ENCODE data around the gene CNNM3.

CNNM3 gene

GRCh38 chr2:96856776-96857666, 41.0 kb downstream of the CNNM3 start:
- peak overlapping the region; percentile 63 to 97 for H3K4me3 ChIP-seq (ENCODE audit: low read length in 2 of 2)
- no peak overlapping the region for H3K14ac ChIP-seq (ENCODE audit: low read length)
- H2BK5ac ChIP-seq (ENCODE audit: low read length), result peak overlapping the region; percentile 0
- peaks cover 21 to 44% of the 10 kb centered on the region in 2 donors for H3K36me3 ChIP-seq (replicated peaks in 1 of 2; ENCODE audit: control insufficient read depth in 2 of 2, insufficient read depth in 2 of 2, low read length in 2 of 2)
- H3K4me1 ChIP-seq (ENCODE audit: control insufficient read depth in 2 of 2, insufficient read depth in 1 of 2, low read depth in 1 of 2, low read length in 2 of 2), result peaks cover 11% of the 10 kb centered on the region in 2 donors
- peak overlapping the region; percentile 69 for H2BK15ac ChIP-seq (ENCODE audit: low read length)
- H3K18ac ChIP-seq (ENCODE audit: low read length), result peak overlapping the region; percentile 99
- H4K8ac ChIP-seq (ENCODE audit: low read depth, low read length), result no peak overlapping the region
- peak overlapping the region; percentile 89 for H2AK5ac ChIP-seq (ENCODE audit: low read depth, low read length)
- H3K23ac ChIP-seq (ENCODE audit: low read depth, low read length, poor library complexity), result peak overlapping the region; percentile 75
- no peak overlapping the region for H2BK120ac ChIP-seq (ENCODE audit: low read depth, low read length)
- no peaks in the 10 kb centered on the region for H3K27me3 ChIP-seq (ENCODE audit: control insufficient read depth in 3 of 3, insufficient read depth in 3 of 3, low read depth in 1 of 3, low read length in 3 of 3)
- DNase-seq (ENCODE audit: low spot score), result no peak
- H3K4ac ChIP-seq (ENCODE audit: low read length), result peak overlapping the region; percentile 15
- H3K4me2 ChIP-seq (ENCODE audit: insufficient read depth, low read length, poor library complexity, severe bottlenecking), result peak overlapping the region; percentile 79
- H2BK12ac ChIP-seq (ENCODE audit: low read length), result no peak overlapping the region
- H2AFZ ChIP-seq (ENCODE audit: low read length), result peak overlapping the region; percentile 95
- no CpG with 5 or more reads among the region's 27 CpGs for WGBS, 2 donors (ENCODE audit: extremely low coverage in 2 of 2, insufficient read length in 2 of 2, insufficient replicate concordance in 1 of 2)
- no peak overlapping the region for H4K91ac ChIP-seq (ENCODE audit: low read depth, low read length, poor library complexity)
- H3K9ac ChIP-seq (ENCODE audit: low read depth, low read length, poor library complexity), result peak overlapping the region; percentile 93
- peaks cover 2% of the 10 kb centered on the region for H3K79me1 ChIP-seq (ENCODE audit: low read depth, low read length)
- no peaks in the 10 kb centered on the region for H3K9me3 ChIP-seq (replicated peaks in 1 of 2; ENCODE audit: control insufficient read depth in 2 of 2, insufficient read depth in 1 of 2, low read depth in 1 of 2, low read length in 2 of 2)
- no peak overlapping the region for H3K27ac ChIP-seq (replicated peaks; ENCODE audit: low read length)

- no peak within 1 kb of the TSS for H4K8ac ChIP-seq (ENCODE audit: low read depth, low read length)
- DNase-seq (ENCODE audit: low spot score), result peak; percentile 99
- H3K23ac ChIP-seq (ENCODE audit: low read depth, low read length, poor library complexity), result peak within 1 kb of the TSS; percentile 90
- no peak within 1 kb of the TSS for H4K91ac ChIP-seq (ENCODE audit: low read depth, low read length, poor library complexity)
- peak within 1 kb of the TSS; percentile 63 to 97 for H3K4me3 ChIP-seq (ENCODE audit: low read length in 2 of 2)
- peaks cover 2% of the 10 kb centered on the region for H3K79me1 ChIP-seq (ENCODE audit: low read depth, low read length)
- no peak within 1 kb of the TSS for H3K27ac ChIP-seq (replicated peaks; ENCODE audit: low read length)
- H2BK15ac ChIP-seq (ENCODE audit: low read length), result peak within 1 kb of the TSS; percentile 69
- peak within 1 kb of the TSS; percentile 99 for H3K18ac ChIP-seq (ENCODE audit: low read length)
- peak within 1 kb of the TSS; percentile 93 for H3K9ac ChIP-seq (ENCODE audit: low read depth, low read length, poor library complexity)
- H2BK5ac ChIP-seq (ENCODE audit: low read length), result peak within 1 kb of the TSS; percentile 28
- peak within 1 kb of the TSS; percentile 95 for H2AFZ ChIP-seq (ENCODE audit: low read length)
- H3K9me3 ChIP-seq (replicated peaks in 1 of 2; ENCODE audit: control insufficient read depth in 2 of 2, insufficient read depth in 1 of 2, low read depth in 1 of 2, low read length in 2 of 2), result no peaks in the 10 kb centered on the region
- H3K36me3 ChIP-seq (replicated peaks in 1 of 2; ENCODE audit: control insufficient read depth in 2 of 2, insufficient read depth in 2 of 2, low read length in 2 of 2), result peaks cover 24 to 41% of the 10 kb centered on the region in 2 donors
- no peak within 1 kb of the TSS for H2BK120ac ChIP-seq (ENCODE audit: low read depth, low read length)
- H3K14ac ChIP-seq (ENCODE audit: low read length), result no peak within 1 kb of the TSS
- H2BK12ac ChIP-seq (ENCODE audit: low read length), result no peak within 1 kb of the TSS
- peak within 1 kb of the TSS; percentile 89 for H2AK5ac ChIP-seq (ENCODE audit: low read depth, low read length)
- peak within 1 kb of the TSS; percentile 91 for H3K4me2 ChIP-seq (ENCODE audit: insufficient read depth, low read length, poor library complexity, severe bottlenecking)
- no peaks in the 10 kb centered on the region for H3K27me3 ChIP-seq (ENCODE audit: control insufficient read depth in 3 of 3, insufficient read depth in 3 of 3, low read depth in 1 of 3, low read length in 3 of 3)
- H3K4me1 ChIP-seq (ENCODE audit: control insufficient read depth in 2 of 2, insufficient read depth in 1 of 2, low read depth in 1 of 2, low read length in 2 of 2), result peaks cover 11% of the 10 kb centered on the region in 2 donors
- whole genome bisulfite sequencing, 2 donors (ENCODE audit: extremely low coverage in 2 of 2, insufficient read length in 2 of 2, insufficient replicate concordance in 1 of 2), result no CpG with 5 or more reads among the region's 81 CpGs
- peak within 1 kb of the TSS; percentile 15 for H3K4ac ChIP-seq (ENCODE audit: low read length)
Measured at GRCh38 chr2:96857667-96858372, 41.8 kb downstream of the CNNM3 start, which contains the start of gene ANKRD39. Gene ANKRD39, minus strand, starts transcription at chr2:96858016. Its CDS starts 29 bp downstream, at chr2:96857987.

- Histone ChIP-seq H2BK5ac (ENCODE audit: low read length) (no peak overlapping the region), H3K27me3 (ENCODE audit: control insufficient read depth in 3 of 3, insufficient read depth in 3 of 3, low read depth in 1 of 3, low read length in 3 of 3) (no peaks in the 10 kb centered on the region), H3K23ac (ENCODE audit: low read depth, low read length, poor library complexity) (peak overlapping the region; percentile 45), H3K36me3 (replicated peaks in 1 of 2; ENCODE audit: control insufficient read depth in 2 of 2, insufficient read depth in 2 of 2, low read length in 2 of 2) (peaks cover 31 to 43% of the 10 kb centered on the region in 2 donors), H4K8ac (ENCODE audit: low read depth, low read length) (no peak overlapping the region), H2AFZ (ENCODE audit: low read length) (peak overlapping the region; percentile 90), H3K4me3 (ENCODE audit: low read length in 2 of 2) (no peak overlapping the region), H4K91ac (ENCODE audit: low read depth, low read length, poor library complexity) (no peak overlapping the region), H3K4ac (ENCODE audit: low read length) (no peak overlapping the region), H3K9ac (ENCODE audit: low read depth, low read length, poor library complexity) (peak overlapping the region; percentile 84), H2BK12ac (ENCODE audit: low read length) (no peak overlapping the region), H3K27ac (replicated peaks; ENCODE audit: low read length) (peak overlapping the region; percentile 12), H3K4me1 (ENCODE audit: control insufficient read depth in 2 of 2, insufficient read depth in 1 of 2, low read depth in 1 of 2, low read length in 2 of 2) (peaks cover 11% of the 10 kb centered on the region in 2 donors), H3K4me2 (ENCODE audit: insufficient read depth, low read length, poor library complexity, severe bottlenecking) (peak overlapping the region; percentile 91), H2BK120ac (ENCODE audit: low read depth, low read length) (no peak overlapping the region), H3K79me1 (ENCODE audit: low read depth, low read length) (peaks cover 4% of the 10 kb centered on the region), H3K9me3 (replicated peaks in 1 of 2; ENCODE audit: control insufficient read depth in 2 of 2, insufficient read depth in 1 of 2, low read depth in 1 of 2, low read length in 2 of 2) (no peaks in the 10 kb centered on the region), H3K14ac (ENCODE audit: low read length) (peak overlapping the region; percentile 49), H3K18ac (ENCODE audit: low read length) (peak overlapping the region; percentile 2), H2AK5ac (ENCODE audit: low read depth, low read length) (peak overlapping the region; percentile 53), H2BK15ac (ENCODE audit: low read length) (no peak overlapping the region)
- no peak for DNase-seq (ENCODE audit: low spot score)
- WGBS, 2 donors (ENCODE audit: extremely low coverage in 2 of 2, insufficient read length in 2 of 2, insufficient replicate concordance in 1 of 2), result no CpG with 5 or more reads among the region's 11 CpGs
Measured at GRCh38 chr2:96859099-96859649, 43.1 kb downstream of the CNNM3 start.
